Mucosa of gallbladder (tissue), 1 donor: ENCODE results near the gene CSNK1G3. TPM values are rescaled to one million over a fixed set of nuclear protein-coding genes. Genes with fewer than 3 reads are reported as not detected.

Experiments
- DNase-seq: peaks from one replicate; pipeline ENCODE4 v3.0.0-alpha.2; 2020; ENCODE audit warnings: low spot score
- total RNA-seq: library from RNA; stranded (reverse); gene quantifications from one replicate; pipeline ENCODE4 v1.2.1, GENCODE V29; 2021
- donor health status: DM: no; HTN: no; CAD: no.

Gene CSNK1G3
- total RNA-seq, 1 donor from 2014 or later, result 48.0 TPM

GRCh38 chr5:123514615-123515355 is 2.8 kb downstream of the CSNK1G3 start:
- DNase-seq, result no peak

- DNase-seq, result no peak
Measured at GRCh38 chr5:123515904-123516303, 3.9 kb downstream of the CSNK1G3 start.

- no peak for DNase-seq
Measured at GRCh38 chr5:123517476-123517875, 5.5 kb downstream of the CSNK1G3 start.

- DNase-seq, result no peak
Measured at GRCh38 chr5:123518111-123518510, 6.1 kb downstream of the CSNK1G3 start.

GRCh38 chr5:123520677-123521247 is 8.8 kb downstream of the CSNK1G3 start:
- DNase-seq, result no peak

- DNase-seq, result no peak
Measured at GRCh38 chr5:123524146-123524545, 12.2 kb downstream of the CSNK1G3 start.

- no peak for DNase-seq
Measured at GRCh38 chr5:123527190-123527589, 15.2 kb downstream of the CSNK1G3 start.

GRCh38 chr5:123528065-123528464 is 16.1 kb downstream of the CSNK1G3 start:
- no peak for DNase-seq

- no peak for DNase-seq
Measured at GRCh38 chr5:123528878-123529277, 16.9 kb downstream of the CSNK1G3 start.

GRCh38 chr5:123530728-123531127 is 18.8 kb downstream of the CSNK1G3 start:
- no peak for DNase-seq

- DNase-seq, result no peak
Measured at GRCh38 chr5:123535648-123536047, 23.7 kb downstream of the CSNK1G3 start.

- no peak for DNase-seq
Measured at GRCh38 chr5:123537256-123537655, 25.3 kb downstream of the CSNK1G3 start.

- no peak for DNase-seq
Measured at GRCh38 chr5:123537845-123538244, 25.9 kb downstream of the CSNK1G3 start.

- DNase-seq, result no peak
Measured at GRCh38 chr5:123538670-123539459, 26.9 kb downstream of the CSNK1G3 start.

GRCh38 chr5:123540534-123540933 is 28.6 kb downstream of the CSNK1G3 start:
- DNase-seq, result no peak

- DNase-seq, result no peak
Measured at GRCh38 chr5:123543438-123543837, 31.5 kb downstream of the CSNK1G3 start.

- DNase-seq, result no peak
Measured at GRCh38 chr5:123545506-123545905, 33.5 kb downstream of the CSNK1G3 start.

GRCh38 chr5:123546657-123547056 is 34.7 kb downstream of the CSNK1G3 start:
- DNase-seq, result no peak

GRCh38 chr5:123549256-123549904 is 37.4 kb downstream of the CSNK1G3 start:
- no peak for DNase-seq

- no peak for DNase-seq
Measured at GRCh38 chr5:123554601-123555000, 42.6 kb downstream of the CSNK1G3 start.

GRCh38 chr5:123557907-123558306 is 45.9 kb downstream of the CSNK1G3 start:
- DNase-seq, result no peak

- DNase-seq, result no peak
Measured at GRCh38 chr5:123558762-123559433, 46.9 kb downstream of the CSNK1G3 start.
